Astrocyte (in vitro differentiated cells and primary cell): ENCODE data around the gene SELENOW.

Source experiments
- EZH2 ChIP-seq: IDR thresholded peaks from 2 replicates; pipeline ENCODE4 v1.6.1; 2012; ENCODE audit warnings: mild to moderate bottlenecking, low read length, inconsistent platforms; ENCODE audit not compliant: insufficient read depth
- TF ChIP-seq, protein P1 (sequence below): IDR thresholded peaks from 2 replicates; pipeline ENCODE4 v1.5.1; 2011; ENCODE audit warnings: low read depth, mild to moderate bottlenecking, inconsistent platforms, low read length, moderate library complexity; ENCODE audit not compliant: insufficient read depth

GRCh38 chr19:47767349-47767748 lies 11.2 kb upstream of the SELENOW start:
- TF ChIP-seq, protein P1, sequence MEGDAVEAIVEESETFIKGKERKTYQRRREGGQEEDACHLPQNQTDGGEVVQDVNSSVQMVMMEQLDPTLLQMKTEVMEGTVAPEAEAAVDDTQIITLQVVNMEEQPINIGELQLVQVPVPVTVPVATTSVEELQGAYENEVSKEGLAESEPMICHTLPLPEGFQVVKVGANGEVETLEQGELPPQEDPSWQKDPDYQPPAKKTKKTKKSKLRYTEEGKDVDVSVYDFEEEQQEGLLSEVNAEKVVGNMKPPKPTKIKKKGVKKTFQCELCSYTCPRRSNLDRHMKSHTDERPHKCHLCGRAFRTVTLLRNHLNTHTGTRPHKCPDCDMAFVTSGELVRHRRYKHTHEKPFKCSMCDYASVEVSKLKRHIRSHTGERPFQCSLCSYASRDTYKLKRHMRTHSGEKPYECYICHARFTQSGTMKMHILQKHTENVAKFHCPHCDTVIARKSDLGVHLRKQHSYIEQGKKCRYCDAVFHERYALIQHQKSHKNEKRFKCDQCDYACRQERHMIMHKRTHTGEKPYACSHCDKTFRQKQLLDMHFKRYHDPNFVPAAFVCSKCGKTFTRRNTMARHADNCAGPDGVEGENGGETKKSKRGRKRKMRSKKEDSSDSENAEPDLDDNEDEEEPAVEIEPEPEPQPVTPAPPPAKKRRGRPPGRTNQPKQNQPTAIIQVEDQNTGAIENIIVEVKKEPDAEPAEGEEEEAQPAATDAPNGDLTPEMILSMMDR: no peak
- TF ChIP-seq EZH2: no peak
